Cerebellar nuclear complex (tissue), 1 donor: Measurements from ENCODE around the gene TIFAB.

ENCODE experiments used
- DNase-seq, 2 experiments: peaks; one replicate each; lab custom pipeline; 2025; lab: John Stamatoyannopoulos, UW

Gene TIFAB

GRCh38 chr5:135442431-135443160, 9.6 kb downstream of the TIFAB start:
- DNase-seq, result no peak

GRCh38 chr5:135441919-135442318, 10.2 kb downstream of the TIFAB start:
- no peak for DNase-seq

DNA sequence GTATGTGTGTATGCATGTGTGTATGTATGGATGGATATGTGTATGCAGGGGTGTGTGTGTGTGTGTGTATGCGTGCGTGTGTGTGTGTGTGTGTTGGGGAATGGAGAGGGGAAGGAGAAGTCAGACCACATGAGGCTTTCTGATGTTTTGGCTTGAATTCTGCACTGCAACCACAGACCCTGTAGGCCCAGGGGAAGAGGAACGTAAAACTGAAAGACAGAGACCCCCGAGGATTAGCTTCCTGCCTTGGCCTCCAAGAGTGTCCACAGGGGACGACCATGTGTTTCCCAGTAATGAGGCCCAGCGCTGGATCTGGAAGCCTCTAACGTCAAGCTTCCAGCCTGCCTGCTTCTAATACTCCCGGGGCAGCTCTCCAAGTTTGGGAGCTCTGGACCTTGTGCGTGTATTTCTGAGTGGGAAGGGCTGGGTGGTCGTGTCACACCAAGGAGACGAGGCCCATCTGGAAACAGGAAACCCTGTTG, 10.8 kb downstream of the TIFAB start:
- DNase-seq, result no peak

DNA sequence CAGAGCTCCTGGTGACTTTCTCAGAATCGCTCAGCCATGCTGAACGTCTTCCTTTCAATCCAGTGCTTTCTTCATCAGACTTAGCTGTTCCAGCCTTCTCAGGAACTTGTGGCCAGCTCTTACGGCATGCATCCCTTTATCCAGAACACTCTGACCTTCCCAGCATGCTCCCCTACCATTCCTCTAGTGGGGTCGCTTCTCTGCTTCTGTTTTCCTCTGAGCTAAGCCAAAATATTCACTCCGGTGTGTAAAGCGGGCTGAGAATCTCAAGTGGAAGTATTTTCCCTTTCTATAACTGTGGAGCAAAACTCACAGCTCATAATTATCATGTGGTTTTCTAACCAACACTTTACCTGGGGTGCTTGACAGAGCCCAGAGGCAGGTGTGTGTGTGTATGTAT, 11.2 kb downstream of the TIFAB start:
- no peak for DNase-seq

DNA sequence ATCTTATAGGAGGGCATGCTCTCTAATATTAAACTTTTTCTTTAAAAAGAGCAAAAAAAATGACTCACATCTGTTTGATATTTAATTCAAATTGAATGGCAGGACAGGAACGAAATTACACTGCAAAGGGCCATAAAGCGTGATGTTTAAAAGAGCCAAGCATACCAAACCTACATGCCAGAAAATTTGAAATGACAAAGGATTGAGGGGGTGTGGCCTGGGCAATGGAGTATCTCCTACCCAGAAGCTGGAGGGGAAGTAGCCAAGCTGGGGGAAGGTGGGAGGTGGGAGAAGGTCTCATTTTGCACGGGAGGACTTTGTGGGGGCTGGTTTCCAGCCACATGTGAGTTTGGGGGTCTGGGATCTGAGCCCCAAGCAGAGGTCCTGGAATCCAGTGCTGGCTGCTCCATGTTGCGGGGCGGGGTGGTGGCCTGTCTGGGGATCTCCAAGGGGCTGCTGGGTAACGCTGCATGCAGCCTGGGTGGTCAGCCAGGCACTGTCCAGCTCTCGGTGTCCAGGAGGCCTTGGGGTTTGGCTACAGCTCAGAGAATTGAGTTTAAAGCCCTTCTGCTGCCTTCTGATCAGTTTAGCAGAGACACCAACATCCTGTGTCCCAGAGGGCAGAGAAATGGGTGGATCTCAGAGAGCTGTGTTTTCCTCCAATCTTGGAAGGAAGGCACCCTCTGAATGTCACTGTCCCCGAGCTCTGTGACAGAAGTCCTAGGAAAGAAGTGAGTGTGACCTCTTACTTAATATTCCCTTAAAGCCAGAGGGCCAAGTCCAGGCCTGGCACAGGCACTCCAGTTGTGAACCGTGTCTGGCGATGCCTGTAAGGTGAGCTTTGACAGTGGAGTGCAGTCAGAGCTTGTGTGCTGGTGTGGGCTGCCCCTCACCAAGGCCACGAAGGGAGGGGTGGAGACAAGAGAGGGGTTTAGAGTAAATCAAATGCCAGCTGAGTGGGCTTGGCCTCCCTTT, 12.6 kb downstream of the TIFAB start:
- DNase-seq, result no peak

- no peak for DNase-seq
Observed at GRCh38 chr5:135438636-135439221, 13.4 kb downstream of the TIFAB start.

DNA sequence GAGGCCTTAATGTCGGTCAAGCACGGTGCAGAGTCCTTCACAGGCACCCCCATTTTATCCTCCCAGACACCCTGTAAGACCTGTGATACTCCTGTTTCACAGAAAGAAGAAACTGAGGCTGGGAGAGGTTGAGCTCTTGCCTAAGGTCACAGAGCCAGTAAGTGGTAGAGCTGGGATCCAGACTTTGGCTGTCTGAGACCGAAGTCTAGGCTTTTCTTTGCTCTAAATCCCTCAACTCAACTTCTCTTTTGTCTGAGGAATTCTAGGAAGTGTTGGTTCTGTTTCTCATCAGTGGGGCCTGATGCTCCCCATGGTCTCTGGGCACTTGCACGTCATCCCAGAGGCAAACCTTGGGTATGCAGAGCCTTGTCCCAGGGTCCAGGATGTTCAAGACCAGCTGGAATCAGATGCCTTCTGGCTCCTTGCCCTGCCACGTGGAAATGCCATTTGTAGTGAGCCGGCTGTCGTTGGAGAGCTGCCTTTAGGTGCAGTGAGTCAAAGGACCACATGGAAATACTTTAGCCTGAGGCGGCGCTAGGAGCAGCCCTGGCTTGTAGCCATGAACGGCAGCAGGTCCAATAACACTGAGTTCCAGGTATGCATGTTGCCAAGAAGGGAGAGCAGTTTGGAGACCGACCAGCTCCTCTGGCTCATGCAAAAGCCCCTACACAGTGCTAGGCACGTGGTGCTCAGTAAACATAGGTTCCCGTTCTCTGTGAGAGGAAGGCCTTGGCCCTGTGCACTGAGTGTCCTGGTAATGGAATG, 14.2 kb downstream of the TIFAB start:
- DNase-seq, result peak; percentile 46 to 80

GRCh38 chr5:135437422-135437795, 14.7 kb downstream of the TIFAB start:
- no peak for DNase-seq

DNA sequence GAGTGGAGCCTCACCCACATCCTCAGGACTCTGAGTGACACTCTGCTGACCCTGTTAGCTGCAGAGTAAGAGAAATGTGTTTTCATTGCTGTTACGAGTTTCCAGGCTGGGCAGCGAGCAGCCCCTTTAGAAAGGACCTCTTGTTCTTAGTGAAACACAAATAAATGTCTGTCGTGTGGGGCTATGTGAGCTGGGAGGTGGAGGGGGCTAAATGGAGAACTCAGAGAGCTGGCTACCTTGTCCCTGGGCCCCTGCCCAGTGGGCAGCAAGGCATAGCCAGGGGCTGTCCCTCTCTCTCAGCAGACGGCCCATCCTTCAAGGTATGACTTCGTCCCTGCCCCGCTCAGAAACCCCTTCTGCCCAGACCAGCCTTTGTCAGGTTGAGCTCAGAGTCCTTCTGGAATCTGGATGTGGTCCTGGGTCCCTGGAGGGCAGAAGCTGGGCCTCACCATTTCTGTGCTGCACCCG, 15.2 kb downstream of the TIFAB start:
- no peak for DNase-seq

- DNase-seq, result no peak
Observed at GRCh38 chr5:135435467-135436330, 16.5 kb downstream of the TIFAB start.

DNA sequence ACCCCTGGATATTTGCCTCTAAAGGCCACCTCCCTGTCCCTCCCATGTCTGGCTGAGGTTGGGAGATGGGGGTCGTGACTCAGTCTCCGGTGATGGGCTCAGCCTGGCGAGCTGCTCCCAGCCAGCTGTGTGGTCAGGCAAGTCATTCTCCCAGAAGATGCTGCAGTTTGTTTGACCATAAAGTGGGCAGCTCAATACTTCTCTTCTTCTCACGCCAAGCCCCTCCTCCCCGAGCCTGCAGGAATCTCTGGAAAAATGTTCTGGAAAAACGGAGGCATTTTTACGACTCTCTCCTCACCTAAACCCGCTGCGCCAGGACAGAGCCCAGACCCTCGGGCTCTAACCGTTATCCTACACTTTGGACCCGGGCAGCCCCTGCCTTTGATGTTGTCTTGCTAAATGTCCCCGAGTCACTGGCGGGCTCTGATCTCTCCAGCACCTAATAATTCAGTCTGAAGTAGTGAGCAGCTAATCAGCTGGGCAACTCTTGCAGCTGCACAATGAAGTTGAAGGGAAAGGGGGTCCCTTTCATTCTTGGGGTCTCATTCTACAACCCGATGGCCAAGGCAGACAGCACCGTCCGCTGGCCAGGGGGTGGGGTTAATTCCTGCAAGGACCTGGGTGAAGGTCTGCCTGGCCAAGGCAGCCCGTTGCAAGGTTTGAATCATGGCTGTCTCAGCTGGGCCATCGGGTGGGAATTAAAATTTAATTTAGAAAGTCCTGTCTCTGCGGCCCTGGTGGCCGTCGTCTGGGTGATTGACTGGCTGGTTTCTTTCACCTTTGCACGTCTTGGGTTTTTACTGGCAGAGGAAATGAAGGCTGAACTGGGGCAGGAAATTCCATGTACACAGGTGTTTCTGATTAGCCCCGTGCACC, 17.3 kb downstream of the TIFAB start:
- DNase-seq, result no peak

GRCh38 chr5:135433681-135434426, 18.3 kb downstream of the TIFAB start:
- DNase-seq, result peak; percentile 30 to 76

GRCh38 chr5:135432113-135432512, 20.0 kb downstream of the TIFAB start:
- no peak for DNase-seq

DNA sequence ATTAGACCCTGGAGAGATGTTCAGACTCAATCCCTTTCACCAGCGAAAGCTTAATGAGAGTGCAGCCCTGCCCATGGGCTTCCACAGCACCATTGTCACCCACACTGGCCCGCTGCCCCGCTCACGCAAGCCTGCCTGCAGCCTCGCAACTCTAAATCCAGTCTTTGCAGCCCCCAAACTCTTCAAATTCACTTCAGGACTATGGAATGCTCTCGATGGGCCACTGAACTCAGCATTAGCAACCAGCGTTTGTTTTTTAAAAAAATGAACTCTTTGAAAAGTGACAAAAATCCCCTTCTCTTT, 22.1 kb downstream of the TIFAB start:
- no peak for DNase-seq

DNA sequence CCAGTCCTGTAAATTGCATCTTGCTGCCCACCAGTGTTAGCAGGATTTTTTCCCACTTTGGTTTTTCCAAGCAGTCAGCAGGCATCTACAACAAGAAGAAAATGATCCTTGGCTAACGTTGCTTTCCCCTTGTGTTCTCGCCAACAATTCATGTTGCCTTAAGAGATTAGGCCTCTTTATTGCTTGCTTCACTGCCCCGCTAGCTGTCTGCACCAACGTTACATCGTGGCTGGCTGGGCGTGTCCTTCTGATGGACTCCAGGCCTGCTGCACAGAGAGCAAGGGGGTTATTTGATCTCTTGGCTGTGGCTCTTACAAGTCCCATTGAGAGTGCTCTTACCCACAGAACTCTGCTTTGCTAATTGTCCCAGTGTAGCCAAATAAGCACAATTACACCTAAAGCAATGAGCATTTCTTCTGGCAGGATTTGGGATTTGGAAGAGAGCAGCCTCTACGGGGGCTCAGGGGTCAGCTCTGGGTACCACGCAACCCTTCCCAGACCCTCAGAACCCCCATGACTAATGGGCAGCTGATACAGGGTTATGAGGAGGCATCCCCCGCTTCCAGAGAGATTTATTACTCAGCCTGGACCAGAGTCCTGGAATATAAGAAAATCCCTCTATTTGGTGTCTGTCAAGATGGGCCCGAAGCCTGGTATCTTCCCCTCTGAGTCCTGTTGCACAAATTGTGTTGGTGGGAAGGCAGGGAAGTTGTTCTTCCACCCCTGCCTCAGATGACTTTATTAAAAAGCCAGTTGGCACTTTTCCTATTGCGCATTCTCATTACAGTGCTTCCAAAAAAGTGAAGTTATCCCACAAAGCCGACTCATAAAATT, 22.6 kb downstream of the TIFAB start:
- no peak for DNase-seq

- DNase-seq, result no peak
Observed at GRCh38 chr5:135428586-135428985, 23.6 kb downstream of the TIFAB start.

DNA sequence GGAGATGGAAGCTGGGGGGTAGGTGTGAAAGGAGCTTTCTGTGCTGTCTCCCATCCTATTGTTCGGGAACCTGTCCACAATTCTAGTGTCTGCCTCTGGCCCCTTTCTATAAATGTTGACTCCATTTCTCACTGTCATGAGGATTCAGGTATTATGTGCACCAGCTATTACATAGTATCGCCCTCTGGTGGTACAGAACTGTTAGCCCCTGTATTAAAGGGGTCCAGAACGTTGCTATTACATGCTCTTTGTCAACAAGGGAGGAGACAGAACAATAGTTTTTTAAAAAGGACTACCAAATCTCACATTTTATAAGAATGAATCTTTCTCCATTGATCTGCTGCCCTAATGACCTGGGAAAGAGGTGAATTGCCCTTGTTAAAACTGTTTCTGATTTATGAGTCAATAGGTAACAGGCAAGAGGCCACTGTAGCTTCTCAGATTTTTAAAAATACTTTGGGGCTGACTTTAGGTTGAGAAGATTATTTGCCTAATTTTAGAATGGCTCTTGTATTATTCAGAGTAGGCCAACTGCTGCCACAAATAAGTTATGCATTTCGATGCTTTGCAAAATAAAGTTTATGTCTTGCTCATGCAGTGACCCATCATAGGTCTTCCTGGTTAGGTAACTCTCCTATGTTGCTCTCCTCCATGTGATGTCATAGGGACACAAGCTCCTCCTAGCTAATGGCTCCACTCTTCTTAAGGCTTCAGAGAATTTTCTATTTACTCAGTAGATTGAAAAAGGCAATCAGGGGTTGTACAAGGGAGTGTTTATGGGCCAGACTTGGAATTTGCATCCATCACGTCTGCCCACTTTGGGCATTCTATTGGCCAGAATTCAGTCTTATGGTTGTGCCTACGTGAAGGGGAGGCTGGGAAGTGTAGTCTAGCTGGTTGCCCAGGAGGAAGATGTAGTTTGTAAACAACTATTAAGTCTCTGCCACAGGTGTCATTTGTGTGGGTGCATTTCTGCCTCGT, 25.8 kb downstream of the TIFAB start:
- no peak for DNase-seq
